ENCODE data around the gene LDLRAD3. TPM values are rescaled to one million over a fixed set of nuclear protein-coding genes. Genes with fewer than 3 reads are reported as not detected.
A peak's percentile ranks its signal among the peaks of the same experiment; 100 is the strongest.

LDLRAD3 gene
- polyA plus RNA-seq, 3 donors = 7.3 to 14.1 (median 10.4) TPM

- Histone ChIP-seq H3K4me1 (ENCODE audit: control insufficient read depth in 1 of 2, insufficient read depth in 2 of 2, low read length in 2 of 2) (no peaks in the 10 kb centered on the region), H3K9ac (ENCODE audit: insufficient read depth, low read length, poor library complexity, severe bottlenecking) (no peak overlapping the region), H3K4me2 (replicated peaks; ENCODE audit: extremely low read depth, low read length, poor library complexity, severe bottlenecking) (no peak overlapping the region), H3K4me3 (replicated peaks in 1 of 3; ENCODE audit: low read depth in 2 of 3, low read length in 3 of 3) (no peak overlapping the region), H4K20me1 (ENCODE audit: insufficient read depth, low read length) (peaks cover 3% of the 10 kb centered on the region), H3K36me3 (replicated peaks in 1 of 2; ENCODE audit: control insufficient read depth in 1 of 2, insufficient read depth in 2 of 2, low read length in 2 of 2) (no peaks in the 10 kb centered on the region), H3K27me3 (ENCODE audit: control insufficient read depth in 2 of 2, insufficient read depth in 2 of 2, low read length in 2 of 2) (no peaks in the 10 kb centered on the region), H3K9me3 (replicated peaks in 1 of 2; ENCODE audit: control insufficient read depth in 1 of 2, insufficient read depth in 1 of 2, low read length in 2 of 2) (no peaks in the 10 kb centered on the region), H3K79me2 (ENCODE audit: insufficient read depth, low read length) (no peaks in the 10 kb centered on the region), H2AFZ (ENCODE audit: insufficient read depth, low read depth, low read length, poor library complexity, severe bottlenecking) (no peak overlapping the region), H3K27ac (ENCODE audit: low read depth in 1 of 2, low read length in 2 of 2) (no peak overlapping the region)
- TF ChIP-seq, protein P1, sequence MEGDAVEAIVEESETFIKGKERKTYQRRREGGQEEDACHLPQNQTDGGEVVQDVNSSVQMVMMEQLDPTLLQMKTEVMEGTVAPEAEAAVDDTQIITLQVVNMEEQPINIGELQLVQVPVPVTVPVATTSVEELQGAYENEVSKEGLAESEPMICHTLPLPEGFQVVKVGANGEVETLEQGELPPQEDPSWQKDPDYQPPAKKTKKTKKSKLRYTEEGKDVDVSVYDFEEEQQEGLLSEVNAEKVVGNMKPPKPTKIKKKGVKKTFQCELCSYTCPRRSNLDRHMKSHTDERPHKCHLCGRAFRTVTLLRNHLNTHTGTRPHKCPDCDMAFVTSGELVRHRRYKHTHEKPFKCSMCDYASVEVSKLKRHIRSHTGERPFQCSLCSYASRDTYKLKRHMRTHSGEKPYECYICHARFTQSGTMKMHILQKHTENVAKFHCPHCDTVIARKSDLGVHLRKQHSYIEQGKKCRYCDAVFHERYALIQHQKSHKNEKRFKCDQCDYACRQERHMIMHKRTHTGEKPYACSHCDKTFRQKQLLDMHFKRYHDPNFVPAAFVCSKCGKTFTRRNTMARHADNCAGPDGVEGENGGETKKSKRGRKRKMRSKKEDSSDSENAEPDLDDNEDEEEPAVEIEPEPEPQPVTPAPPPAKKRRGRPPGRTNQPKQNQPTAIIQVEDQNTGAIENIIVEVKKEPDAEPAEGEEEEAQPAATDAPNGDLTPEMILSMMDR (IDR thresholded peaks at IDR 0.05) = no peak
- intact Hi-C loops (cut with micrococcal nuclease) = no loop called here
- Mint-ChIP-seq H3K27me3 (ENCODE audit: low read depth in 3 of 3) (peaks cover 1 to 2% (median 2%) of the 10 kb centered on the region in 3 donors), H3K4me1 (peaks cover 10% of the 10 kb centered on the region), H3K4me3 (no peak overlapping the region), H3K27ac (no peak overlapping the region), H3K36me3 (peaks cover 9 to 10% of the 10 kb centered on the region in 2 donors), H3K9me3 (peaks cover 0 to 8% (median 4%) of the 10 kb centered on the region in 7 donors)
- DNase-seq = no peak
- WGBS (ENCODE audit: insufficient coverage) = 100% methylated on average over 1 of the region's 1 CpG
These were observed 110.8 kb downstream of the LDLRAD3 start for GRCh38 chr11:36054628-36055027.

DNA sequence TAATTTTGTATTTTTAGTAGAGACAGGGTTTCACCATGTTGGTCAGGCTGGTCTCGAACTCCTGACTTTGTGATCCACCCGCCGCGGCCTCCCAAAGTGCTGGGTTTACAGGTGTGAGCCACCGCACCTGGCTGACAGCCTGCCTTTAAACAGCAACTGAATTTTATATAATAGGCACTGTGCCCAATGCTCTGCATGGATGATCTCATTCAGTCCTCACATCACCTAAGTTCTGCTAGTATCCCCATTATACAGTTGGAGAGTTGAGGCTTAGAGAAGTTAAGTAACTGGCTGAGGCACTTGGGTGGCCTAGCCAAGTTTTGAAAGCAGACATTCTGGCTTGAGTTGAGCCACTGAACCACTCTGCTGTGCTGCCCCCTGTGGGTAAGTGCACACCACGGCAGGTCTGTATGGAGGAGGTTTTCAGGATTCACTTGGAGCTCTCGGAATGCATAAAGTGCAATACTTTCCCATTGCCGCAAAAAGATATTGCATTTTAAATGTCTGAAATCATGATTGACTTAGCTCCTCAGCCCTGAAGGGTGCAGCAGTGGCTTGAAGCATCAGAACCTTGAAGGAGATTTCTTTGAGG is 112.4 kb downstream of the LDLRAD3 start:
- Histone ChIP-seq H3K4me2 (replicated peaks; ENCODE audit: extremely low read depth, low read length, poor library complexity, severe bottlenecking) (no peak overlapping the region), H4K20me1 (ENCODE audit: insufficient read depth, low read length) (peaks cover 3% of the 10 kb centered on the region), H3K9me3 (replicated peaks in 1 of 2; ENCODE audit: control insufficient read depth in 1 of 2, insufficient read depth in 1 of 2, low read length in 2 of 2) (no peaks in the 10 kb centered on the region), H3K36me3 (replicated peaks in 1 of 2; ENCODE audit: control insufficient read depth in 1 of 2, insufficient read depth in 2 of 2, low read length in 2 of 2) (no peaks in the 10 kb centered on the region), H3K27ac (ENCODE audit: low read depth in 1 of 2, low read length in 2 of 2) (no peak overlapping the region), H3K79me2 (ENCODE audit: insufficient read depth, low read length) (no peaks in the 10 kb centered on the region), H3K4me3 (replicated peaks in 1 of 3; ENCODE audit: low read depth in 2 of 3, low read length in 3 of 3) (no peak overlapping the region), H3K4me1 (ENCODE audit: control insufficient read depth in 1 of 2, insufficient read depth in 2 of 2, low read length in 2 of 2) (peaks cover 3 to 14% of the 10 kb centered on the region in 2 donors), H2AFZ (ENCODE audit: insufficient read depth, low read depth, low read length, poor library complexity, severe bottlenecking) (no peak overlapping the region), H3K9ac (ENCODE audit: insufficient read depth, low read length, poor library complexity, severe bottlenecking) (no peak overlapping the region), H3K27me3 (ENCODE audit: control insufficient read depth in 2 of 2, insufficient read depth in 2 of 2, low read length in 2 of 2) (no peaks in the 10 kb centered on the region)
- no peak overlapping the region for H3K27ac Mint-ChIP-seq
- no peak overlapping the region for H3K4me3 Mint-ChIP-seq
- 96% methylated on average over 6 of the region's 8 CpGs for WGBS (ENCODE audit: insufficient coverage)
- no peak for DNase-seq
- H3K27me3 Mint-ChIP-seq (ENCODE audit: low read depth in 3 of 3) = peaks cover 0 to 2% (median 2%) of the 10 kb centered on the region in 3 donors
- peaks cover 19% of the 10 kb centered on the region for H3K4me1 Mint-ChIP-seq
- intact Hi-C loops (cut with micrococcal nuclease) = no loop called here
- H3K9me3 Mint-ChIP-seq = peaks cover 6 to 11% (median 10%) of the 10 kb centered on the region in 7 donors
- H3K36me3 Mint-ChIP-seq = peaks cover 5 to 9% of the 10 kb centered on the region in 2 donors
- TF ChIP-seq, protein P1 (IDR thresholded peaks at IDR 0.05) = peak; percentile 45
